ENCODE data around the gene KNCN. TPM values are rescaled to one million over a fixed set of nuclear protein-coding genes. Genes with fewer than 3 reads are reported as not detected.

KNCN gene
- total RNA-seq, 1 experiment from 2014 or later = not detected

GRCh38 chr1:46552357-46553237 lies 1.1 kb upstream of the KNCN start:
- no peak overlapping the region for H2BK20ac ChIP-seq (ENCODE audit: low read depth, low read length, poor library complexity, severe bottlenecking)

More at GRCh38 chr1:46552357-46553237, 1.1 kb upstream of the KNCN start:
- Histone ChIP-seq H3K4me2 (ENCODE audit: insufficient read depth, insufficient read length, low read length) (no peak overlapping the region), H2BK12ac (ENCODE audit: insufficient read length, low read depth, low read length) (no peak overlapping the region), H2AK5ac (ENCODE audit: insufficient read length, low read length) (no peak overlapping the region), H3K27ac (ENCODE audit: insufficient read length, low read depth, low read length) (no peak overlapping the region), H3K9me3 (ENCODE audit: control insufficient read depth, low read depth, low read length) (no peaks in the 10 kb centered on the region), H3K79me1 (ENCODE audit: insufficient read depth, low read depth, low read length, poor library complexity, severe bottlenecking) (no peaks in the 10 kb centered on the region), H3K9ac (ENCODE audit: extremely low read depth, insufficient read length, low read length) (no peak overlapping the region), H4K20me1 (ENCODE audit: control insufficient read depth, insufficient read depth, insufficient read length) (no peaks in the 10 kb centered on the region), H4K91ac (ENCODE audit: insufficient read length, low read depth, low read length) (no peak overlapping the region), H3K56ac (ENCODE audit: insufficient read length, low read depth, low read length) (no peak overlapping the region), H3K23me2 (ENCODE audit: insufficient read length, low read depth, low read length, poor library complexity, severe bottlenecking) (no peaks in the 10 kb centered on the region), H4K8ac (replicated peaks; ENCODE audit: insufficient read length, low read depth, low read length) (no peak overlapping the region), H3K4ac (ENCODE audit: low read depth, low read length) (no peak overlapping the region; the same call in 1 of the 2 replicates), H2BK120ac (ENCODE audit: low read depth, low read length, poor library complexity, severe bottlenecking) (no peak overlapping the region), H4K5ac (ENCODE audit: insufficient read length, low read depth, low read length) (no peak overlapping the region), H3K27me3 (ENCODE audit: insufficient read depth, low read length) (no peaks in the 10 kb centered on the region), H3K4me1 (ENCODE audit: insufficient read depth, low read length) (peaks cover 4% of the 10 kb centered on the region; the same call in 1 of the 2 replicates), H2BK15ac (ENCODE audit: low read depth, low read length) (no peak overlapping the region), H3K79me2 (ENCODE audit: insufficient read depth, low read length) (no peaks in the 10 kb centered on the region), H3K18ac (ENCODE audit: insufficient read length, low read depth, low read length) (no peak overlapping the region), H3K14ac (ENCODE audit: insufficient read depth, low read length) (no peak overlapping the region), H2AFZ (ENCODE audit: low read length) (no peak overlapping the region), H3K23ac (ENCODE audit: insufficient read length, low read depth, low read length) (no peak overlapping the region), H3T11ph (ENCODE audit: low read length) (no peak overlapping the region), H2BK5ac (ENCODE audit: insufficient read length, low read length) (no peak overlapping the region)
- Mint-ChIP-seq H3K36me3 (ENCODE audit: insufficient read depth in 1 of 3, low read depth in 3 of 3) (no peaks in the 10 kb centered on the region; a peak in 1 of 7 replicates), H3K27ac (no peak overlapping the region), H3K4me1 (peaks cover 14 to 33% of the 10 kb centered on the region in 2 experiments), H3K4me3 (no peak overlapping the region), H3K9me3 (no peaks in the 10 kb centered on the region), H3K27me3 (ENCODE audit: low read depth) (peaks cover 15% of the 10 kb centered on the region)
- no CpG with 5 or more reads among the region's 10 CpGs for WGBS (ENCODE audit: extremely low coverage, insufficient read length, low lambda C conversion rate)
- TF ChIP-seq, protein P1, sequence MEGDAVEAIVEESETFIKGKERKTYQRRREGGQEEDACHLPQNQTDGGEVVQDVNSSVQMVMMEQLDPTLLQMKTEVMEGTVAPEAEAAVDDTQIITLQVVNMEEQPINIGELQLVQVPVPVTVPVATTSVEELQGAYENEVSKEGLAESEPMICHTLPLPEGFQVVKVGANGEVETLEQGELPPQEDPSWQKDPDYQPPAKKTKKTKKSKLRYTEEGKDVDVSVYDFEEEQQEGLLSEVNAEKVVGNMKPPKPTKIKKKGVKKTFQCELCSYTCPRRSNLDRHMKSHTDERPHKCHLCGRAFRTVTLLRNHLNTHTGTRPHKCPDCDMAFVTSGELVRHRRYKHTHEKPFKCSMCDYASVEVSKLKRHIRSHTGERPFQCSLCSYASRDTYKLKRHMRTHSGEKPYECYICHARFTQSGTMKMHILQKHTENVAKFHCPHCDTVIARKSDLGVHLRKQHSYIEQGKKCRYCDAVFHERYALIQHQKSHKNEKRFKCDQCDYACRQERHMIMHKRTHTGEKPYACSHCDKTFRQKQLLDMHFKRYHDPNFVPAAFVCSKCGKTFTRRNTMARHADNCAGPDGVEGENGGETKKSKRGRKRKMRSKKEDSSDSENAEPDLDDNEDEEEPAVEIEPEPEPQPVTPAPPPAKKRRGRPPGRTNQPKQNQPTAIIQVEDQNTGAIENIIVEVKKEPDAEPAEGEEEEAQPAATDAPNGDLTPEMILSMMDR (conservative IDR thresholded peaks at IDR 0.05) = no peak
- DNase-seq = no peak
